MM.1S (cell line): ENCODE data around the gene NID2.

ENCODE experiments used
- DNase-seq: peaks from one replicate; pipeline ENCODE4 v3.0.0-alpha.2; 2015
- H2AFZ ChIP-seq: fragments of 300-600 bp; sonication (generic); 2 replicates; pipeline ENCODE4 v1.6.0; 2016; ENCODE audit warnings: antibody characterized with exemption, low read length
- H3F3A ChIP-seq: fragments of 300-600 bp; sonication (generic); 2 replicates; pipeline ENCODE4 v1.6.1; 2016; ENCODE audit warnings: mild to moderate bottlenecking, antibody characterized with exemption, low read length, moderate library complexity, mixed read lengths; ENCODE audit not compliant: insufficient read depth
- H3K27ac ChIP-seq: fragments of 300-600 bp; sonication (generic); 2 replicates; pipeline ENCODE4 v1.5.1; 2016; ENCODE audit warnings: mild to moderate bottlenecking, low read length
- H3K27me3 ChIP-seq: fragments of 300-600 bp; sonication (generic); replicated peaks from 2 replicates; pipeline ENCODE4 v1.6.0; 2016; ENCODE audit warnings: low read length; ENCODE audit not compliant: insufficient read depth
- H3K36me3 ChIP-seq: fragments of 300-600 bp; sonication (generic); replicated peaks from 2 replicates; pipeline ENCODE4 v1.6.1; 2016; ENCODE audit warnings: mild to moderate bottlenecking, low read length, mixed read lengths; ENCODE audit not compliant: insufficient read depth
- H3K4me1 ChIP-seq: fragments of 300-600 bp; sonication (generic); 2 replicates; pipeline ENCODE4 v1.6.1; 2016; ENCODE audit warnings: low read length, mixed read lengths
- H3K4me2 ChIP-seq: fragments of 300-600 bp; sonication (generic); 2 replicates; pipeline ENCODE4 v1.6.0; 2016; ENCODE audit warnings: low read depth, low read length
- H3K4me3 ChIP-seq: fragments of 300-600 bp; sonication (generic); 2 replicates; pipeline ENCODE4 v1.5.1; 2016; ENCODE audit warnings: low read length, mixed read lengths
- H3K79me2 ChIP-seq: fragments of 300-600 bp; sonication (generic); 2 replicates; pipeline ENCODE4 v1.6.1; 2016; ENCODE audit warnings: mixed run types, low read length, mixed read lengths
- H3K9ac ChIP-seq: fragments of 300-600 bp; sonication (generic); 2 replicates; pipeline ENCODE4 v1.6.1; 2016; ENCODE audit warnings: low read length, mixed read lengths
- H3K9me2 ChIP-seq: fragments of 300-600 bp; sonication (generic); replicated peaks from 2 replicates; pipeline ENCODE4 v1.6.1; 2016; ENCODE audit warnings: mild to moderate bottlenecking, low read length, mixed read lengths; ENCODE audit not compliant: insufficient read depth
- H3K9me3 ChIP-seq: fragments of 300-600 bp; sonication (generic); replicated peaks from 2 replicates; pipeline ENCODE4 v1.6.1; 2016; ENCODE audit warnings: mild to moderate bottlenecking, low read length, mixed read lengths; ENCODE audit not compliant: insufficient read depth
- H4K20me1 ChIP-seq: fragments of 300-600 bp; sonication (generic); 2 replicates; pipeline ENCODE4 v1.6.1; 2016; ENCODE audit warnings: mild to moderate bottlenecking, low read length, moderate library complexity, mixed read lengths; ENCODE audit not compliant: insufficient read depth
- EZH2 ChIP-seq: fragments of 300-600 bp; sonication (generic); optimal IDR thresholded peaks from 2 replicates; pipeline ENCODE3; 2017; ENCODE audit warnings: low read depth, mild to moderate bottlenecking, antibody characterized with exemption, low read length, mixed read lengths
- EZH2phosphoT487 ChIP-seq: fragments of 300-600 bp; sonication (generic); IDR thresholded peaks from 2 replicates; pipeline ENCODE4 v1.6.1; 2018; ENCODE audit warnings: antibody characterized with exemption, low read length
- TF ChIP-seq, protein P1 (sequence below): fragments of 300-600 bp; sonication (generic); IDR thresholded peaks from 2 replicates; pipeline ENCODE4 v1.5.1; 2016; ENCODE audit warnings: antibody characterized with exemption, low read length, mixed read lengths

The NID2 gene

DNA sequence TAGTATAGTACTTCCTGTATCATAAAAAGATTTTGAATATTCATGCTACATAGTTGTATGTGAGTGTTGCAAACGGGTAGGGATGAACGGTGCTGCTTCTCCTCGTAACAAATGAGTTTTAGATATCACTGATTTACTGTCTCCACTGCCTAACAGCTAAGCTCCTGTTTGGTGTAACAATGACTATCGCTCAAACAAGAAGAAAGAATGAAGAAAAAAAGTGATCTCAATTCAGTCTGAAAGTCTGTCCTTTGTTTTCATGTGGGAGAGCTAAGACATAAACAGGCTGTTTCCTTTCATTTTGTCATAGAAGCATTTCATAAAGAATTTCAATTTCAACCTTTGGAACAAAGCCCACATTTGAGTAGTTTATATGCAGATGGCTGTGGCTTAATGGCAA is 105.6 kb downstream of the NID2 start:
- Histone ChIP-seq H3K36me3 (no peaks in the 10 kb centered on the region), H3K9ac (no peak overlapping the region), H3F3A (no peaks in the 10 kb centered on the region), H3K4me2 (no peak overlapping the region), H3K27ac (no peak overlapping the region), H3K9me2 (no peaks in the 10 kb centered on the region), H4K20me1 (no peaks in the 10 kb centered on the region), H3K9me3 (no peaks in the 10 kb centered on the region), H3K4me1 (no peaks in the 10 kb centered on the region), H3K4me3 (no peak overlapping the region), H3K79me2 (no peaks in the 10 kb centered on the region), H2AFZ (no peak overlapping the region), H3K27me3 (no peaks in the 10 kb centered on the region)
- TF ChIP-seq EZH2 (no peak), EZH2phosphoT487 (no peak)
- TF ChIP-seq, protein P1, sequence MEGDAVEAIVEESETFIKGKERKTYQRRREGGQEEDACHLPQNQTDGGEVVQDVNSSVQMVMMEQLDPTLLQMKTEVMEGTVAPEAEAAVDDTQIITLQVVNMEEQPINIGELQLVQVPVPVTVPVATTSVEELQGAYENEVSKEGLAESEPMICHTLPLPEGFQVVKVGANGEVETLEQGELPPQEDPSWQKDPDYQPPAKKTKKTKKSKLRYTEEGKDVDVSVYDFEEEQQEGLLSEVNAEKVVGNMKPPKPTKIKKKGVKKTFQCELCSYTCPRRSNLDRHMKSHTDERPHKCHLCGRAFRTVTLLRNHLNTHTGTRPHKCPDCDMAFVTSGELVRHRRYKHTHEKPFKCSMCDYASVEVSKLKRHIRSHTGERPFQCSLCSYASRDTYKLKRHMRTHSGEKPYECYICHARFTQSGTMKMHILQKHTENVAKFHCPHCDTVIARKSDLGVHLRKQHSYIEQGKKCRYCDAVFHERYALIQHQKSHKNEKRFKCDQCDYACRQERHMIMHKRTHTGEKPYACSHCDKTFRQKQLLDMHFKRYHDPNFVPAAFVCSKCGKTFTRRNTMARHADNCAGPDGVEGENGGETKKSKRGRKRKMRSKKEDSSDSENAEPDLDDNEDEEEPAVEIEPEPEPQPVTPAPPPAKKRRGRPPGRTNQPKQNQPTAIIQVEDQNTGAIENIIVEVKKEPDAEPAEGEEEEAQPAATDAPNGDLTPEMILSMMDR = no peak
- DNase-seq = no peak

GRCh38 chr14:51962711-51963110 is 106.1 kb downstream of the NID2 start:
- Histone ChIP-seq H3K4me2 (no peak overlapping the region), H3K79me2 (no peaks in the 10 kb centered on the region), H3F3A (no peaks in the 10 kb centered on the region), H2AFZ (no peak overlapping the region), H3K9ac (no peak overlapping the region), H3K9me2 (no peaks in the 10 kb centered on the region), H3K27ac (no peak overlapping the region), H3K9me3 (no peaks in the 10 kb centered on the region), H3K27me3 (no peaks in the 10 kb centered on the region), H3K4me3 (no peak overlapping the region), H3K36me3 (no peaks in the 10 kb centered on the region), H3K4me1 (no peaks in the 10 kb centered on the region), H4K20me1 (no peaks in the 10 kb centered on the region)
- no peak for TF ChIP-seq EZH2phosphoT487
- TF ChIP-seq, protein P1 = no peak
- TF ChIP-seq EZH2 = no peak
- no peak for DNase-seq

DNA sequence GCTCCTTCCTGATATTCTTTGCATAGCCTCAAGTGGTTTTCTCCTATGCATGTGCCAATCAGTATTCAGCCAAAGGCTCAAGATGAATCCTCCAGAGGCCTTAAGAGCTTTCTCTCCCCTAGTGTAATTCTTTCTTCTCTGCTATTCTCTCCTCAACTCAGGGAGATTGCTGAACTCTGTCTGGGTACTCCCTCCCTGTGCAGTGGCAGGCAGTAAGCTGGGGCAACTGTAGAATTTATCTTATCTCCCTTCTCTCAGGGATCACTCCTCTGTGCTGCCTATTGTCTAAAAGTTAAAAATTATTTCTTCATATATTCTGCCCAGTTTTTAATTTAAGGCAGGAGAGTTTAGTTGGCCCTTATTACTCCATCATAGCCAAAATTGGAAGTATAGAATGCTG is 108.0 kb downstream of the NID2 start:
- Histone ChIP-seq H3K4me1 (no peaks in the 10 kb centered on the region), H3K4me3 (no peak overlapping the region), H4K20me1 (no peaks in the 10 kb centered on the region), H3K36me3 (no peaks in the 10 kb centered on the region), H3F3A (no peaks in the 10 kb centered on the region), H3K9me2 (no peaks in the 10 kb centered on the region), H3K9me3 (no peaks in the 10 kb centered on the region), H3K4me2 (no peak overlapping the region), H2AFZ (no peak overlapping the region), H3K79me2 (no peaks in the 10 kb centered on the region), H3K27ac (no peak overlapping the region), H3K9ac (no peak overlapping the region), H3K27me3 (no peaks in the 10 kb centered on the region)
- DNase-seq = no peak
- TF ChIP-seq EZH2phosphoT487 = no peak
- TF ChIP-seq, protein P1 = no peak
- TF ChIP-seq EZH2 = no peak
